GM19463 (cell line): ENCODE results near the gene C22orf31.

Experiments used
- ATAC-seq: cut with Tn5 transposase; IDR thresholded peaks from one replicate; pipeline ENCODE4 v1.9.1; 2021; ENCODE audit warnings: mild to moderate bottlenecking, moderate library complexity; ENCODE audit not compliant: unreplicated experiment

The C22orf31 gene

GRCh38 chr22:29030016-29030617, 31.5 kb downstream of the C22orf31 start:
- no peak for ATAC-seq

- no peak for ATAC-seq
Observed at GRCh38 chr22:29029202-29030000, 32.2 kb downstream of the C22orf31 start.

GRCh38 chr22:29028468-29028867, 33.2 kb downstream of the C22orf31 start:
- ATAC-seq: no peak

GRCh38 chr22:29026579-29026978, 35.1 kb downstream of the C22orf31 start:
- ATAC-seq: no peak

GRCh38 chr22:29023172-29023796, 38.3 kb downstream of the C22orf31 start:
- no peak for ATAC-seq

GRCh38 chr22:29022101-29022817, 39.4 kb downstream of the C22orf31 start:
- ATAC-seq: no peak

GRCh38 chr22:29018293-29019189, 43.1 kb downstream of the C22orf31 start:
- no peak for ATAC-seq

GRCh38 chr22:29016067-29016938, 45.3 kb downstream of the C22orf31 start:
- no peak for ATAC-seq

- ATAC-seq: no peak
Observed at GRCh38 chr22:29014773-29015172, 46.9 kb downstream of the C22orf31 start.

- no peak for ATAC-seq
Observed at GRCh38 chr22:29014293-29014692, 47.3 kb downstream of the C22orf31 start.

GRCh38 chr22:29012952-29013351, 48.7 kb downstream of the C22orf31 start:
- no peak for ATAC-seq

- no peak for ATAC-seq
Observed at GRCh38 chr22:29012101-29012433, 49.6 kb downstream of the C22orf31 start.

GRCh38 chr22:29011240-29012100, 50.2 kb downstream of the C22orf31 start:
- no peak for ATAC-seq

- no peak for ATAC-seq
Observed at GRCh38 chr22:29009148-29009547, 52.5 kb downstream of the C22orf31 start.
